Endothelial cell of umbilical vein (primary cell): ENCODE data around the gene DECR2.

Experiments
- CTCF ChIP-seq, 2 donors: IDR thresholded peaks; 1 replicate in 1 of 2; 2 replicates in 1 of 2; pipeline ENCODE4 v1.5.1; 2011; ENCODE audit warnings: low read length in 2 of 2, mild to moderate bottlenecking in 2 of 2, moderate library complexity in 2 of 2, control low read depth in 1 of 2, inconsistent platforms in 1 of 2, low read depth in 1 of 2; ENCODE audit not compliant: insufficient read depth in 1 of 2; ENCODE audit errors: extremely low read depth in 1 of 2
- FOS ChIP-seq: IDR thresholded peaks from 2 replicates; pipeline ENCODE4 v1.6.1; 2011; ENCODE audit warnings: mild to moderate bottlenecking, low read length, moderate library complexity, borderline replicate concordance; ENCODE audit not compliant: insufficient read depth
- MAX ChIP-seq: IDR thresholded peaks from 2 replicates; pipeline ENCODE4 v1.6.1; 2011; ENCODE audit not compliant: insufficient read depth, insufficient read length
- MYC ChIP-seq: IDR thresholded peaks from one replicate; pipeline ENCODE4 v1.6.1; 2011; ENCODE audit warnings: mild to moderate bottlenecking, low read depth, low read length
- POLR2AphosphoS5 ChIP-seq: IDR thresholded peaks from 2 replicates; pipeline ENCODE4 v1.6.1; 2012; ENCODE audit warnings: low read depth, mild to moderate bottlenecking, control low read depth, low read length, moderate library complexity; ENCODE audit not compliant: insufficient read depth

DNA sequence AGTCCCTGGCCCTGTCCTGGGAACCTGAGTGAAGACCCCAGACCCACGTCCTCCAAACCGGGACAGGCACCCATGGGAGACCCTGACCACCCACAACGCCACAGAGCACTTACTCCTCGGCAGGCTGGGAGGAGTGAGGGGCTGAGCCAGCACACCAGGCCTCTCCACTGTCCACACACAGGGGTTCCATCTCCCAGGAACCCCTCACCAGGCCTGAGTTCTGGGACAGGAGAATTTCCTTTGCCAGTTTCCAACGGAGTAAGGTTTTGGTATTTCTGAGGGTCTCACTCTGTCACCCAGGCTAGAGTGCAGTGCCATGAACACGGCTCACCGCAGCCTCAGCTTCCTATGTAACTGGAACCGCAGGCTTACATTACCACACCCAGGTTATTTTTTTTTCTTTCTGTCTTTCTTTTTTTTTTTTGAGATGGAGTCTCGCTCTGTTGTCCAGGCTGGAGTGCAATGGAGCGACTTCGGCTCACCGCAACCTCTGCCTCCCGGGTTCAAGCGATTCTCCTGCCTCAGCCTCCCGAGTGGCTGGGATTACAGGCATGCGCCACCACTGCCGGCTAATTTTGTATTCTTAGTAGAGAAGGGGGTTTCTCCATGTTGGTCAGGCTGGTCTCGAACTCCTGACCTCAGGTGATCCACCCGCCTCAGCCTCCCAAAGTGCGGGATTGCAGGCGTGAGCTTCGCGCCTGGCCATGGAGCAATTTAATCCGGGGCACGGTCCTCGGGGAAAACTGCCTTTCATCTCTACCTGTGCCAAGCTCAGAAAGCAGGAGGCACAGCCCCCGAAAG is 21.5 kb upstream of the DECR2 start:
- TF ChIP-seq CTCF (IDR thresholded peaks at IDR 0.05; ENCODE audit: extremely low read depth in 1 of 2, insufficient read depth in 1 of 2, low read depth in 1 of 2, low read length in 2 of 2): no peak
- no peak for TF ChIP-seq POLR2AphosphoS5
- TF ChIP-seq FOS: no peak
- no peak for TF ChIP-seq MYC
- TF ChIP-seq MAX: no peak
